GM18526 (cell line): ENCODE measurements around the gene CAPN9.

Source experiments
- POLR2A ChIP-seq: IDR thresholded peaks from 3 replicates; pipeline ENCODE4 v1.6.1; 2011; ENCODE audit not compliant: insufficient read length; ENCODE audit errors: extremely low read depth

Gene CAPN9

DNA sequence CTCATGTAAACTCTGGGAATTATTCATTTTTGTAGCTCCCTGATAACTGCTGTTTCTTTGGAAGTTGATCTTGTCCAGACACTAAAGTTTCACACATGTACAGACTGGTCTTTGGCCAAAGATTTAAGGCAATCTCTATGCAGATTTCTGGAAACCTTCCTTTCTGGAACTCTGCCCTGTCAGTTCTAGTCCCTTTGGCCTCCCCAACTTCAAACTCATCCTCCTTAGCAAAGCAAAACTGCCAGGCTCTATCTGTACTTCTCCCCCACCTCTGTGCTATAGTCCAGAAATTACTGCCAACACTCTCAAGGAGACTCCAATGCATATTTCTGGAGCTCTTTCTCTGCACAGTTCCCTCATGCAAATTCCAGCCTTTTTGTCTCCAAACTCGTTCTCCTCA is 84.6 kb downstream of the CAPN9 start:
- no peak for TF ChIP-seq POLR2A

DNA sequence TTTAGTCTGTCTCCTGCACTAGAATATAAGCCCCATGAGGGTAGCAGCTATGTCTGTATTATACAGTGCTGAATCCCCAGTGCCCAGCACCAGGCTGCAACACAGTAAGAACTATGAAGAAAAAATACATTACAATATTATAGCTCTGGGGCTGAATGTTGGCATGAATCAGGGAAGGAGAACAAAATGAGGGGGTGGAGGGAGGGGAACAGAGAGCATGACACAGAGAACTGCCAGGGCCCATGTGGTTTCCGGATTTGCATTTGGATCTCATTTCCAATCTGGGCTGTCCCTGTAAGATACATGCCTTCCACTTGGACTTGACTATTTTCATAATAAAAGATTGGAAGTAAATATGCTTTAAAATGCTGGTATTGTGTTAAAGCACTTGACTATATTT is 85.3 kb downstream of the CAPN9 start:
- no peak for TF ChIP-seq POLR2A

GRCh38 chr1:230833511-230833910 is 86.3 kb downstream of the CAPN9 start:
- no peak for TF ChIP-seq POLR2A

GRCh38 chr1:230834292-230834691 is 87.1 kb downstream of the CAPN9 start:
- TF ChIP-seq POLR2A, result no peak

- TF ChIP-seq POLR2A, result no peak
These were observed 89.2 kb downstream of the CAPN9 start for GRCh38 chr1:230836347-230836746.

DNA sequence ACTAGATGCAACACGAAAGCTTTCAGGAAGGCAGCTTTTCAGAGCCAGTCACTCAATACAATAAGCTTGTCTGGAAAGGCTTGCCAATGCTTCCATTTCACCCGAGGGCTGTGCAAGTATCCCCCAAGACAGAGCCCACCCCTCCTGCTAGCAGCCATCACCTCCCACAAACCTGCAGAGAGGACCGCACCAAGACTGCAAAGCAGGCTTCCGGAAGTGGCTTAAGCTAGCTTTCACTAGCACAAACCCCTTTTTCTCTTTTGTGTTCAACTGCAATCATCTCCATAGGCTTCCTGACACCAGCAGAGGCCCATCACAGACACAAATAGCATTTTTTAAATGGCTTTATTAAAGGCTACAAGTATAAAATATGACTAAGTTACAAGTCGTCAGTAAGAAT is 89.6 kb downstream of the CAPN9 start:
- TF ChIP-seq POLR2A, result no peak

GRCh38 chr1:230839173-230839572 is 92.0 kb downstream of the CAPN9 start:
- no peak for TF ChIP-seq POLR2A

DNA sequence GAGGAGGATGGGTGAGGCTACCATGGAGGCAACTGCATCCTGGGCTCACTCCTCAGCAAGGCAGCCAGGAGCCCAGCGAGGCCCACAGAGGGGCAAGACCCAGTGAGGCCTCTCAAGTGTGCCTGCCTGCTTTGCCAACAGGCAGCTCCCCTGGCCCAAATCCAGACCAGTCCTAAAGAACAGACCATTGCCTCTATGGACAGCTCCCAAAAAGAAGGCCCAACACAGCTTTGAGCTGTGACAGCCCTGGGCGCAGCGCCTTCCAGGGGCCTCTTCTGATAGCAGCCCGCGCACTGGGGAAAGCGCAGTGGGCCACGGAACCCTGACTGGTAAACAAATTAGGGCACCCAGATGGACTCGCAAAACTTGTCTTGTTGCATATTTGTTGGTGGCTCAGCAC is 95.6 kb downstream of the CAPN9 start:
- TF ChIP-seq POLR2A, result no peak

- TF ChIP-seq POLR2A, result no peak
These were observed 96.5 kb downstream of the CAPN9 start for GRCh38 chr1:230843503-230844309.

DNA sequence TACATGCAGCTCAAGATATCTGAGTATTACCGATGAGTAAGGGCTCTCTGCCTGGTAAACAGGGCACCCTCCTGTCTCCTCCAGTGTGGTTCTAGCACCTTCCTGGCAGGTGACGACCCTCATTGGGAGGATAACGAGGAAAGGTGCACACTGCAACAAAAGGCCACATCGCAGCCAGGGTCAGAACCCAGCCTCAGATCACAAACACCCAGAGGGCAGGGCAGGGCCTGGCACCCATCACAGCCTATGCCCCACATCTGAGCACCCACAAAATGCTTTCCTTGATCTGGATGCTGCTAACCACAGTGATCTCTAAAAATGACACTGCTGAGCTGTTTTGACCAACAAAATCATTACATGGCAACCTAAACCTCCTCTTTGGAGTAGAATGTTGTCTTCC is 97.4 kb downstream of the CAPN9 start:
- no peak for TF ChIP-seq POLR2A

DNA sequence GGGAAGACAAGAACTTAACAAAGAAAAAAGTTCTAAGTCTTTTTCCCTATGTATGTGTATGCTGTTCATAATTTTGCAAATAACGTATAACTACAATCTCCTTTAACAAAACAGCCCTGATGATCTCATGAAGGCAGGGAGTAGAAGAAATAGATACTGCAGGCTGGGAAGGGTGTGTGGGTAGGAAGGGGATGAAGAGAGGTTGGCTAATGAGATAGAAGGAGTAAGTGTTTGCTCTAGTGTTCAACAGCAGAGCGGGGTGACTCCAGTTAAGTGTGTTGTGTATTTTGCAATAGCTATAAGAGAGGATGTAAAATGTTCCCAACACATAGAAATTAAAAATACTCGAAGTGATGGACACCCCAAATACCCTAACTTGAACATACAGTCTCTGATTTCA is 101.0 kb downstream of the CAPN9 start:
- TF ChIP-seq POLR2A, result no peak

GRCh38 chr1:230849451-230850224 is 102.5 kb downstream of the CAPN9 start:
- no peak for TF ChIP-seq POLR2A

DNA sequence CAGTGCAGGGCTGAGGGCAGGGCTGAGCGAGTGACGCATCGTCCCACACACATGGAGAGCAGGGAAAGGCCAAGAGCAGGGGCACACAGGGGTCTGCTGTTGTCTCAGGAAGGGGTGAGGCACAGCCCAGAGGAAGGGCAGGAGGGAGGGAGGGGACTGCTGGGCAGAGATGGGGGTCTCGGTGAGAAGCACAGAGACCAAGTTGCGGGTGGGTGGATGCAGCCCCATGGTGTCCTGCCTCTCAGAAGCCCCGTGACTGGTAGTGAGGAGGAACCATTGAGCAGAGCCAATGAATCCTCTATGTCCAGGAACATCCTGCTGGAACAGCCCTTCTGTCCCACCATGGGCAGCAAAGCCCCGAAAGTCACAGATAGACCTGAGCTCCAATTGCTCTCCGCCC is 103.4 kb downstream of the CAPN9 start:
- TF ChIP-seq POLR2A, result no peak

- no peak for TF ChIP-seq POLR2A
These were observed 104.1 kb downstream of the CAPN9 start for GRCh38 chr1:230851291-230851691.
